GM19328 (cell line): ENCODE measurements around the gene USP17L24.
"Not testable (repeated sequence)": the region's sequence is repeated elsewhere in the genome, so short reads cannot be mapped to it uniquely, and the experiment has no call there.

Source experiments
- ATAC-seq: cut with Tn5 transposase; IDR thresholded peaks from one replicate; pipeline ENCODE4 v1.9.1; 2021; ENCODE audit warnings: mild to moderate bottlenecking, moderate library complexity; ENCODE audit not compliant: unreplicated experiment

Gene USP17L24, protein sequence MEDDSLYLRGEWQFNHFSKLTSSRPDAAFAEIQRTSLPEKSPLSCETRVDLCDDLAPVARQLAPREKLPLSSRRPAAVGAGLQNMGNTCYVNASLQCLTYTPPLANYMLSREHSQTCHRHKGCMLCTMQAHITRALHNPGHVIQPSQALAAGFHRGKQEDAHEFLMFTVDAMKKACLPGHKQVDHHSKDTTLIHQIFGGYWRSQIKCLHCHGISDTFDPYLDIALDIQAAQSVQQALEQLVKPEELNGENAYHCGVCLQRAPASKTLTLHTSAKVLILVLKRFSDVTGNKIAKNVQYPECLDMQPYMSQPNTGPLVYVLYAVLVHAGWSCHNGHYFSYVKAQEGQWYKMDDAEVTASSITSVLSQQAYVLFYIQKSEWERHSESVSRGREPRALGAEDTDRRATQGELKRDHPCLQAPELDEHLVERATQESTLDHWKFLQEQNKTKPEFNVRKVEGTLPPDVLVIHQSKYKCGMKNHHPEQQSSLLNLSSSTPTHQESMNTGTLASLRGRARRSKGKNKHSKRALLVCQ

DNA sequence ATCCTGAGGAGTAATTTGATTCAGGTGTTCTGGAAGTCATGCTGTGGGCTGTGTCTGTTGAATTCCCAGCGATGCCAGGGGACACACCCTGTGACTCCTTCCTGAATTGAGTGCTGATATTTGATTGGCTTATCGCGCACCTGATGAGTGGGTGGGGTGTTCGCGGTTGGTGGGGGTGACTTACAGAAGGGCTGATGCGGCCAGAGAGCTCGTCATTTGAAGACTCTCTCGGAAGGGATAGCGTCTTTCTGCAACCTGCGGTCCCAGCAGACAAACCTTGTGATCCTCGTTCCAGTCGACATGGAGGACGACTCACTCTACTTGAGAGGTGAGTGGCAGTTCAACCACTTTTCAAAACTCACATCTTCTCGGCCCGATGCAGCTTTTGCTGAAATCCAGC is at the start of gene USP17L24:
Gene USP17L24 (plus strand): TSS at position 301 of the 400 bp plus-strand sequence. CDS start 0 bp downstream, at position 301.
- not testable (repeated sequence) for ATAC-seq

DNA sequence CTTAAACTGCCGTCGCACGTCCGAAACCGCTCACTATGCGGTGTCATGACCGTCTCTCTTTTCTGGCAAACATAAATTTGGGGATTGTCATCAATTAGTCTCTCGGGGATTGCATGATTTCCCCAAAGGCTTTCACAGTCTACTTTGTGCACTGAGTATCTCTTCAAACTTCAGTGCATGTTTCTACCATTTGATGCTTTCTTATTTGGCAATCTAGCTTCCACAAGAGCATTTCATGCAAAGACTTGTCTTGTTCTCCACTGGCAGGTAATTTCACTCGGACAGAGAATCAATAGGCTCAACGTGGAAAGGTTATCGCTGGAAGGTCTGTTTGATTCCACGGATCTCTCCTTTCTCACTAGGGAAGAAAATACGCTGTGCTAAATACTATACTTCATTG is 774 bp upstream of the USP17L24 start:
- not testable (repeated sequence) for ATAC-seq

DNA sequence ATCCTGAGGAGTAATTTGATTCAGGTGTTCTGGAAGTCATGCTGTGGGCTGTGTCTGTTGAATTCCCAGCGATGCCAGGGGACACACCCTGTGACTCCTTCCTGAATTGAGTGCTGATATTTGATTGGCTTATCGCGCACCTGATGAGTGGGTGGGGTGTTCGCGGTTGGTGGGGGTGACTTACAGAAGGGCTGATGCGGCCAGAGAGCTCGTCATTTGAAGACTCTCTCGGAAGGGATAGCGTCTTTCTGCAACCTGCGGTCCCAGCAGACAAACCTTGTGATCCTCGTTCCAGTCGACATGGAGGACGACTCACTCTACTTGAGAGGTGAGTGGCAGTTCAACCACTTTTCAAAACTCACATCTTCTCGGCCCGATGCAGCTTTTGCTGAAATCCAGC is 4.6 kb downstream of the USP17L24 start, which contains the start of gene USP17L25:
Gene USP17L25 (plus strand): TSS at position 301 of the 400 bp plus-strand sequence. CDS start 0 bp downstream, at position 301.
- not testable (repeated sequence) for ATAC-seq

DNA sequence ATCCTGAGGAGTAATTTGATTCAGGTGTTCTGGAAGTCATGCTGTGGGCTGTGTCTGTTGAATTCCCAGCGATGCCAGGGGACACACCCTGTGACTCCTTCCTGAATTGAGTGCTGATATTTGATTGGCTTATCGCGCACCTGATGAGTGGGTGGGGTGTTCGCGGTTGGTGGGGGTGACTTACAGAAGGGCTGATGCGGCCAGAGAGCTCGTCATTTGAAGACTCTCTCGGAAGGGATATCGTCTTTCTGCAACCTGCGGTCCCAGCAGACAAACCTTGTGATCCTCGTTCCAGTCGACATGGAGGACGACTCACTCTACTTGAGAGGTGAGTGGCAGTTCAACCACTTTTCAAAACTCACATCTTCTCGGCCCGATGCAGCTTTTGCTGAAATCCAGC is 9.4 kb downstream of the USP17L24 start, which contains the start of gene USP17L26:
Gene USP17L26 (plus strand): TSS at position 301 of the 400 bp plus-strand sequence. CDS start 0 bp downstream, at position 301.
- not testable (repeated sequence) for ATAC-seq

DNA sequence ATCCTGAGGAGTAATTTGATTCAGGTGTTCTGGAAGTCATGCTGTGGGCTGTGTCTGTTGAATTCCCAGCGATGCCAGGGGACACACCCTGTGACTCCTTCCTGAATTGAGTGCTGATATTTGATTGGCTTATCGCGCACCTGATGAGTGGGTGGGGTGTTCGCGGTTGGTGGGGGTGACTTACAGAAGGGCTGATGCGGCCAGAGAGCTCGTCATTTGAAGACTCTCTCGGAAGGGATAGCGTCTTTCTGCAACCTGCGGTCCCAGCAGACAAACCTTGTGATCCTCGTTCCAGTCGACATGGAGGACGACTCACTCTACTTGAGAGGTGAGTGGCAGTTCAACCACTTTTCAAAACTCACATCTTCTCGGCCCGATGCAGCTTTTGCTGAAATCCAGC is 14.1 kb downstream of the USP17L24 start, which contains the start of gene USP17L5:
Gene USP17L5 (plus strand): TSS at position 301 of the 400 bp plus-strand sequence. CDS start 0 bp downstream, at position 301.
- ATAC-seq, result not testable (repeated sequence)

DNA sequence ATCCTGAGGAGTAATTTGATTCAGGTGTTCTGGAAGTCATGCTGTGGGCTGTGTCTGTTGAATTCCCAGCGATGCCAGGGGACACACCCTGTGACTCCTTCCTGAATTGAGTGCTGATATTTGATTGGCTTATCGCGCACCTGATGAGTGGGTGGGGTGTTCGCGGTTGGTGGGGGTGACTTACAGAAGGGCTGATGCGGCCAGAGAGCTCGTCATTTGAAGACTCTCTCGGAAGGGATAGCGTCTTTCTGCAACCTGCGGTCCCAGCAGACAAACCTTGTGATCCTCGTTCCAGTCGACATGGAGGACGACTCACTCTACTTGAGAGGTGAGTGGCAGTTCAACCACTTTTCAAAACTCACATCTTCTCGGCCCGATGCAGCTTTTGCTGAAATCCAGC is 18.9 kb downstream of the USP17L24 start, which contains the start of gene USP17L27:
Gene USP17L27 (plus strand): TSS at position 301 of the 400 bp plus-strand sequence. CDS start 0 bp downstream, at position 301.
- not testable (repeated sequence) for ATAC-seq

DNA sequence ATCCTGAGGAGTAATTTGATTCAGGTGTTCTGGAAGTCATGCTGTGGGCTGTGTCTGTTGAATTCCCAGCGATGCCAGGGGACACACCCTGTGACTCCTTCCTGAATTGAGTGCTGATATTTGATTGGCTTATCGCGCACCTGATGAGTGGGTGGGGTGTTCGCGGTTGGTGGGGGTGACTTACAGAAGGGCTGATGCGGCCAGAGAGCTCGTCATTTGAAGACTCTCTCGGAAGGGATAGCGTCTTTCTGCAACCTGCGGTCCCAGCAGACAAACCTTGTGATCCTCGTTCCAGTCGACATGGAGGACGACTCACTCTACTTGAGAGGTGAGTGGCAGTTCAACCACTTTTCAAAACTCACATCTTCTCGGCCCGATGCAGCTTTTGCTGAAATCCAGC is 23.6 kb downstream of the USP17L24 start, which contains the start of gene USP17L28:
Gene USP17L28 (plus strand): TSS at position 301 of the 400 bp plus-strand sequence. CDS start 0 bp downstream, at position 301.
- not testable (repeated sequence) for ATAC-seq

DNA sequence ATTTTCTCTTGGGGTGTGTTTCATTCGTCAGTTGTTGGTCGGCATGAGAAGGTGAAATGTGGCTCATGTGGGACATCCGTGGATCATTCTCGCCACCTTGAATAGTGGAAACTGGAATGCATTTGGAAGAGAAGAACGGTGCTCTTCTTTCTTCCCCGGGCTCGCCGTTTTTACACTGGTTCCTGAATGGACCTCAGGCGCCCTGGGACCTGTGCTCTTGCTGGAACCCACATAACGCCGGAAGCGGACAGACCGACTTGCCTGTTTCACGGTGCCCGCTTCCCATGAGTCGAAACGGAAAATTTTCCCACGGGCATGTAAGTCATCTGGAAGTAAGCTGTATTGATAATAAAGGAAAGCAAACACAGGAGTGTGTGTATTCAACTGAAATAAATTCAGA is 25.9 kb downstream of the USP17L24 start:
- ATAC-seq, result not testable (repeated sequence)

DNA sequence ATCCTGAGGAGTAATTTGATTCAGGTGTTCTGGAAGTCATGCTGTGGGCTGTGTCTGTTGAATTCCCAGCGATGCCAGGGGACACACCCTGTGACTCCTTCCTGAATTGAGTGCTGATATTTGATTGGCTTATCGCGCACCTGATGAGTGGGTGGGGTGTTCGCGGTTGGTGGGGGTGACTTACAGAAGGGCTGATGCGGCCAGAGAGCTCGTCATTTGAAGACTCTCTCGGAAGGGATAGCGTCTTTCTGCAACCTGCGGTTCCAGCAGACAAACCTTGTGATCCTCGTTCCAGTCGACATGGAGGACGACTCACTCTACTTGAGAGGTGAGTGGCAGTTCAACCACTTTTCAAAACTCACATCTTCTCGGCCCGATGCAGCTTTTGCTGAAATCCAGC is 28.4 kb downstream of the USP17L24 start, which contains the start of gene USP17L29:
Gene USP17L29 (plus strand): TSS at position 301 of the 400 bp plus-strand sequence. CDS start 0 bp downstream, at position 301.
- not testable (repeated sequence) for ATAC-seq

DNA sequence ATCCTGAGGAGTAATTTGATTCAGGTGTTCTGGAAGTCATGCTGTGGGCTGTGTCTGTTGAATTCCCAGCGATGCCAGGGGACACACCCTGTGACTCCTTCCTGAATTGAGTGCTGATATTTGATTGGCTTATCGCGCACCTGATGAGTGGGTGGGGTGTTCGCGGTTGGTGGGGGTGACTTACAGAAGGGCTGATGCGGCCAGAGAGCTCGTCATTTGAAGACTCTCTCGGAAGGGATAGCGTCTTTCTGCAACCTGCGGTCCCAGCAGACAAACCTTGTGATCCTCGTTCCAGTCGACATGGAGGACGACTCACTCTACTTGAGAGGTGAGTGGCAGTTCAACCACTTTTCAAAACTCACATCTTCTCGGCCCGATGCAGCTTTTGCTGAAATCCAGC is 37.9 kb downstream of the USP17L24 start, which contains the start of gene USP17L30:
Gene USP17L30 (plus strand): TSS at position 301 of the 400 bp plus-strand sequence. CDS start 0 bp downstream, at position 301.
- not testable (repeated sequence) for ATAC-seq
